ENCODE data around the gene MTCL1. TPM values are rescaled to one million over a fixed set of nuclear protein-coding genes. Genes with fewer than 3 reads are reported as not detected.
A peak's percentile ranks its signal among the peaks of the same experiment; 100 is the strongest.

Gene MTCL1
- total and polyA plus RNA-seq, 4 donors: 0.65 to 5.4 (median 1.4) TPM

DNA sequence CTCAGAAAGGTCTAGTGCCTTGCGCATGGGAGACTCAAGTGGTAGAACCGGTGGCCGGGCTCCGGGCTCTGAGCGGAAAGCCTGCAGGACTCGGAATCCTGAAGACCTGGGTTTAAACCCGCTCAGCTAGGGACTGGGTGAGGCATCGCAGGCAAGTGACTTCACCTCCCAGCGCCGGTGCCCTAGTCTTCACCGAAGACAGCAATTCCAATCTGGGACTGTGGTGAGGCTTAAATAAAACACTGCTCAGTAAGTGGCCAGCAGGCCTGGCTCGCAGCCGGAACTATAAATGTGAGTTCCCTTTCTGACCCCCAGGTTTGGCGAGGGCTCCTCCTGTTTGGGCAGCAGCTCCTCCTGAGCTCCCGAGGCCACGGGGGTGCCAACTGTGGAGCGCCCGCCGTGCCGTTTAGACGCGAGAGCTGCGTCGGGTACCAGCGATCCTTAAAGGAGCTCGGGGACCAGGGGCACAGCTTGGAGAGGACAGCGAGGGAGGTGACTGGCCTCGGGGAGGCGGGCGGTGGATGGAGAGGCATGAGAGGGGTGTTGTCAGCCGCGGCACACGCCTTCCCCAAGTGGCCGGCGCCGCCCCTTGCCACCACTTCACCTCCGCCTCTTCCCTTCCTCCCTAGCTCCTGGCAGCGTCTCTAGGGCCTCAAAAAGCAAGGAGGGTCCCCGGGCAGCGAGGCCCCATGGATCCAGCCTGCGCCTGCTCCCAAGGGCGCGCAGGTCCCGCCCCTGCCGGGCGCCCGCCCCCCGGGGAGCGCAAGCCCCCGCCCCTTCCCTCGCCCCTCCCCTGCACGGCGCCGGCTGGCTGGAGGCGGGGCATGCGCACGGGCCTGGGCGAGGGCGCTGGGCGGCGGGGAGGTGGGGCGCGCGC lies 757 bp upstream of the MTCL1 start:
- WGBS: 2% methylated on average over 64 of the region's 64 CpGs
- Histone ChIP-seq H3K9ac (ENCODE audit: low read depth in 1 of 2, low read length in 2 of 2) (peak overlapping the region; percentile 56), H3K27me3 (ENCODE audit: control insufficient read depth in 4 of 4, insufficient read depth in 4 of 4, low read length in 3 of 4) (no peaks in the 10 kb centered on the region), H3K36me3 (ENCODE audit: control insufficient read depth in 4 of 4, insufficient read depth in 3 of 4, low read depth in 1 of 4, low read length in 3 of 4) (no peaks in the 10 kb centered on the region), H3K4me3 (ENCODE audit: low read depth in 1 of 3, low read length in 3 of 3) (peak overlapping the region; percentile 57 to 89 (median 87)), H3K4me1 (ENCODE audit: control insufficient read depth in 4 of 4, insufficient read depth in 4 of 4, low read length in 3 of 4) (peaks cover 7 to 21% (median 17%) of the 10 kb centered on the region in 4 donors), H3K9me3 (ENCODE audit: control insufficient read depth in 4 of 4, low read length in 3 of 4) (no peaks in the 10 kb centered on the region), H3K27ac (ENCODE audit: low read depth in 1 of 2, low read length in 2 of 2) (peak overlapping the region; percentile 68 to 81)
- TF ChIP-seq TAF1 (conservative IDR thresholded peaks at IDR 0.05) (no peak), JUND (IDR thresholded peaks at IDR 0.05) (no peak), YY1 (IDR thresholded peaks at IDR 0.05) (no peak), RXRA (IDR thresholded peaks at IDR 0.05) (no peak), RAD21 (IDR thresholded peaks at IDR 0.05) (no peak), HNF4G (IDR thresholded peaks at IDR 0.05) (no peak), GABPA (IDR thresholded peaks at IDR 0.05 in 1 of 2, conservative IDR thresholded peaks at IDR 0.05 in 1 of 2) (no peak), HNF4A (conservative IDR thresholded peaks at IDR 0.05) (no peak), NR2F2 (IDR thresholded peaks at IDR 0.05) (no peak), FOXA1 (IDR thresholded peaks at IDR 0.05) (no peak), FOXA2 (IDR thresholded peaks at IDR 0.05) (no peak)
- TF ChIP-seq, protein P1, sequence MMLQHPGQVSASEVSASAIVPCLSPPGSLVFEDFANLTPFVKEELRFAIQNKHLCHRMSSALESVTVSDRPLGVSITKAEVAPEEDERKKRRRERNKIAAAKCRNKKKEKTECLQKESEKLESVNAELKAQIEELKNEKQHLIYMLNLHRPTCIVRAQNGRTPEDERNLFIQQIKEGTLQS (IDR thresholded peaks at IDR 0.05): no peak
- TF ChIP-seq, protein P2, sequence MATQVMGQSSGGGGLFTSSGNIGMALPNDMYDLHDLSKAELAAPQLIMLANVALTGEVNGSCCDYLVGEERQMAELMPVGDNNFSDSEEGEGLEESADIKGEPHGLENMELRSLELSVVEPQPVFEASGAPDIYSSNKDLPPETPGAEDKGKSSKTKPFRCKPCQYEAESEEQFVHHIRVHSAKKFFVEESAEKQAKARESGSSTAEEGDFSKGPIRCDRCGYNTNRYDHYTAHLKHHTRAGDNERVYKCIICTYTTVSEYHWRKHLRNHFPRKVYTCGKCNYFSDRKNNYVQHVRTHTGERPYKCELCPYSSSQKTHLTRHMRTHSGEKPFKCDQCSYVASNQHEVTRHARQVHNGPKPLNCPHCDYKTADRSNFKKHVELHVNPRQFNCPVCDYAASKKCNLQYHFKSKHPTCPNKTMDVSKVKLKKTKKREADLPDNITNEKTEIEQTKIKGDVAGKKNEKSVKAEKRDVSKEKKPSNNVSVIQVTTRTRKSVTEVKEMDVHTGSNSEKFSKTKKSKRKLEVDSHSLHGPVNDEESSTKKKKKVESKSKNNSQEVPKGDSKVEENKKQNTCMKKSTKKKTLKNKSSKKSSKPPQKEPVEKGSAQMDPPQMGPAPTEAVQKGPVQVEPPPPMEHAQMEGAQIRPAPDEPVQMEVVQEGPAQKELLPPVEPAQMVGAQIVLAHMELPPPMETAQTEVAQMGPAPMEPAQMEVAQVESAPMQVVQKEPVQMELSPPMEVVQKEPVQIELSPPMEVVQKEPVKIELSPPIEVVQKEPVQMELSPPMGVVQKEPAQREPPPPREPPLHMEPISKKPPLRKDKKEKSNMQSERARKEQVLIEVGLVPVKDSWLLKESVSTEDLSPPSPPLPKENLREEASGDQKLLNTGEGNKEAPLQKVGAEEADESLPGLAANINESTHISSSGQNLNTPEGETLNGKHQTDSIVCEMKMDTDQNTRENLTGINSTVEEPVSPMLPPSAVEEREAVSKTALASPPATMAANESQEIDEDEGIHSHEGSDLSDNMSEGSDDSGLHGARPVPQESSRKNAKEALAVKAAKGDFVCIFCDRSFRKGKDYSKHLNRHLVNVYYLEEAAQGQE (IDR thresholded peaks at IDR 0.05): no peak
- TF ChIP-seq, protein P3, sequence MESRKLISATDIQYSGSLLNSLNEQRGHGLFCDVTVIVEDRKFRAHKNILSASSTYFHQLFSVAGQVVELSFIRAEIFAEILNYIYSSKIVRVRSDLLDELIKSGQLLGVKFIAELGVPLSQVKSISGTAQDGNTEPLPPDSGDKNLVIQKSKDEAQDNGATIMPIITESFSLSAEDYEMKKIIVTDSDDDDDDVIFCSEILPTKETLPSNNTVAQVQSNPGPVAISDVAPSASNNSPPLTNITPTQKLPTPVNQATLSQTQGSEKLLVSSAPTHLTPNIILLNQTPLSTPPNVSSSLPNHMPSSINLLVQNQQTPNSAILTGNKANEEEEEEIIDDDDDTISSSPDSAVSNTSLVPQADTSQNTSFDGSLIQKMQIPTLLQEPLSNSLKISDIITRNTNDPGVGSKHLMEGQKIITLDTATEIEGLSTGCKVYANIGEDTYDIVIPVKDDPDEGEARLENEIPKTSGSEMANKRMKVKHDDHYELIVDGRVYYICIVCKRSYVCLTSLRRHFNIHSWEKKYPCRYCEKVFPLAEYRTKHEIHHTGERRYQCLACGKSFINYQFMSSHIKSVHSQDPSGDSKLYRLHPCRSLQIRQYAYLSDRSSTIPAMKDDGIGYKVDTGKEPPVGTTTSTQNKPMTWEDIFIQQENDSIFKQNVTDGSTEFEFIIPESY (IDR thresholded peaks at IDR 0.05): no peak
- peak; percentile 83 for DNase-seq (ENCODE audit: low spot score)

DNA sequence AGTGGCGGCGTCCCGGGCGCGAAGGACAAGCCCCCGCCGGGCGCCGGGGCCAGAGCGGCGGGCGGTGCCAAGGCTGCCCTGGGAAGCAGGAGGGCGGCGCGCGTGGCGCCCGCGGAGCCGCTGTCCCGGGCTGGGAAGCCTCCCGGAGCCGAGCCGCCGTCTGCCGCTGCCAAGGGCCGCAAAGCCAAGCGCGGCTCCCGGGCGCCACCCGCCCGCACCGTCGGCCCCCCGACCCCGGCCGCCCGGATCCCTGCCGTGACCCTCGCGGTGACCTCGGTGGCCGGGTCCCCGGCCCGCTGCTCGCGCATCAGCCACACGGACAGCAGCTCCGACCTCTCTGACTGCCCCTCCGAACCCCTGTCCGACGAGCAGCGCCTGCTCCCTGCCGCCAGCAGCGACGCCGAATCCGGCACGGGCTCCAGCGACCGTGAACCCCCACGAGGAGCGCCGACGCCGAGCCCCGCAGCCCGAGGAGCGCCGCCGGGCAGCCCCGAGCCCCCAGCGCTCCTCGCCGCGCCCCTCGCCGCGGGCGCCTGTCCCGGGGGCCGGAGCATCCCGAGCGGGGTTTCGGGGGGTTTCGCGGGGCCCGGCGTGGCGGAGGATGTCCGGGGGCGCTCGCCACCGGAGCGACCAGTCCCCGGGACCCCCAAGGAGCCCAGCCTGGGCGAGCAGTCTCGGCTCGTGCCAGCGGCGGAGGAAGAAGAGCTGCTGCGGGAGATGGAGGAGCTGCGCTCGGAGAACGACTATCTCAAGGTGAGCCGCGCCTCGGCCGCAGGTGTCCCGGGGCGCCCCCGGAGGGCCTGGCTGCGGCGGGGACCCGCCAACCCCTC lies 820 bp downstream of the MTCL1 start:
- Histone ChIP-seq H3K4me3 (ENCODE audit: low read depth in 1 of 3, low read length in 3 of 3) (peak overlapping the region in 2 of 3 donors; percentile 16 to 89), H3K9me3 (ENCODE audit: control insufficient read depth in 4 of 4, low read length in 3 of 4) (no peaks in the 10 kb centered on the region), H3K27ac (ENCODE audit: low read depth in 1 of 2, low read length in 2 of 2) (no peak overlapping the region), H3K9ac (ENCODE audit: low read depth in 1 of 2, low read length in 2 of 2) (no peak overlapping the region), H3K4me1 (ENCODE audit: control insufficient read depth in 4 of 4, insufficient read depth in 4 of 4, low read length in 3 of 4) (peaks cover 7 to 21% (median 17%) of the 10 kb centered on the region in 4 donors), H3K36me3 (ENCODE audit: control insufficient read depth in 4 of 4, insufficient read depth in 3 of 4, low read depth in 1 of 4, low read length in 3 of 4) (no peaks in the 10 kb centered on the region), H3K27me3 (ENCODE audit: control insufficient read depth in 4 of 4, insufficient read depth in 4 of 4, low read length in 3 of 4) (no peaks in the 10 kb centered on the region)
- WGBS: 2% methylated on average over 116 of the region's 116 CpGs
- no peak for TF ChIP-seq EGR1 (IDR thresholded peaks at IDR 0.05; ENCODE audit: low read depth in 2 of 2)
- TF ChIP-seq, protein P2 (IDR thresholded peaks at IDR 0.05): no peak
- no peak for TF ChIP-seq YY1 (IDR thresholded peaks at IDR 0.05)
- no peak for DNase-seq (ENCODE audit: low spot score)
